KG1 (cell line): ENCODE data around the gene THBS1.

Source experiments
- DNase-seq: peaks from one replicate; lab custom pipeline; 2025; lab: John Stamatoyannopoulos, UW

The THBS1 gene

GRCh38 chr15:39580485-39581241 is at the start of gene THBS1:
Gene THBS1 (plus strand): TSS chr15:39581079. CDS start chr15:39581858, 779 bp downstream.
- no peak for DNase-seq

GRCh38 chr15:39534996-39535395 is 45.9 kb upstream of the THBS1 start:
- no peak for DNase-seq

GRCh38 chr15:39535466-39535865 is 45.4 kb upstream of the THBS1 start:
- DNase-seq: no peak

GRCh38 chr15:39538936-39539335 is 41.9 kb upstream of the THBS1 start:
- DNase-seq: no peak

- no peak for DNase-seq
Observed at GRCh38 chr15:39539466-39539865, 41.4 kb upstream of the THBS1 start.

GRCh38 chr15:39539973-39540558 is 40.8 kb upstream of the THBS1 start:
- DNase-seq: no peak

GRCh38 chr15:39542385-39543065 is 38.4 kb upstream of the THBS1 start:
- no peak for DNase-seq

GRCh38 chr15:39543651-39544050 is 37.2 kb upstream of the THBS1 start:
- DNase-seq: no peak

GRCh38 chr15:39546842-39547241 is 34.0 kb upstream of the THBS1 start:
- no peak for DNase-seq

- DNase-seq: no peak
Observed at GRCh38 chr15:39548561-39548960, 32.3 kb upstream of the THBS1 start.

GRCh38 chr15:39549912-39550311 is 31.0 kb upstream of the THBS1 start:
- DNase-seq: no peak

- DNase-seq: no peak
Observed at GRCh38 chr15:39551476-39551875, 29.4 kb upstream of the THBS1 start.

- DNase-seq: no peak
Observed at GRCh38 chr15:39552556-39552955, 28.3 kb upstream of the THBS1 start.

- DNase-seq: no peak
Observed at GRCh38 chr15:39553947-39554693, 26.8 kb upstream of the THBS1 start.

GRCh38 chr15:39554746-39555387 is 26.0 kb upstream of the THBS1 start:
- DNase-seq: no peak

- no peak for DNase-seq
Observed at GRCh38 chr15:39555885-39556284, 25.0 kb upstream of the THBS1 start.

- DNase-seq: no peak
Observed at GRCh38 chr15:39556461-39556860, 24.4 kb upstream of the THBS1 start.

GRCh38 chr15:39558421-39558820 is 22.5 kb upstream of the THBS1 start:
- no peak for DNase-seq

GRCh38 chr15:39564972-39565665 is 15.8 kb upstream of the THBS1 start:
- no peak for DNase-seq

GRCh38 chr15:39565851-39566250 is 15.0 kb upstream of the THBS1 start:
- DNase-seq: no peak

- no peak for DNase-seq
Observed at GRCh38 chr15:39573287-39573686, 7.6 kb upstream of the THBS1 start.
